GM21423 (cell line): ENCODE measurements around the gene GPR42.
"Not testable (repeated sequence)": the region's sequence is repeated elsewhere in the genome, so short reads cannot be mapped to it uniquely, and the experiment has no call there.

Source experiments
- ATAC-seq: cut with Tn5 transposase; IDR thresholded peaks from one replicate; pipeline ENCODE4 v1.9.1; 2021; ENCODE audit warnings: mild to moderate bottlenecking, moderate library complexity; ENCODE audit not compliant: unreplicated experiment

Gene GPR42

DNA sequence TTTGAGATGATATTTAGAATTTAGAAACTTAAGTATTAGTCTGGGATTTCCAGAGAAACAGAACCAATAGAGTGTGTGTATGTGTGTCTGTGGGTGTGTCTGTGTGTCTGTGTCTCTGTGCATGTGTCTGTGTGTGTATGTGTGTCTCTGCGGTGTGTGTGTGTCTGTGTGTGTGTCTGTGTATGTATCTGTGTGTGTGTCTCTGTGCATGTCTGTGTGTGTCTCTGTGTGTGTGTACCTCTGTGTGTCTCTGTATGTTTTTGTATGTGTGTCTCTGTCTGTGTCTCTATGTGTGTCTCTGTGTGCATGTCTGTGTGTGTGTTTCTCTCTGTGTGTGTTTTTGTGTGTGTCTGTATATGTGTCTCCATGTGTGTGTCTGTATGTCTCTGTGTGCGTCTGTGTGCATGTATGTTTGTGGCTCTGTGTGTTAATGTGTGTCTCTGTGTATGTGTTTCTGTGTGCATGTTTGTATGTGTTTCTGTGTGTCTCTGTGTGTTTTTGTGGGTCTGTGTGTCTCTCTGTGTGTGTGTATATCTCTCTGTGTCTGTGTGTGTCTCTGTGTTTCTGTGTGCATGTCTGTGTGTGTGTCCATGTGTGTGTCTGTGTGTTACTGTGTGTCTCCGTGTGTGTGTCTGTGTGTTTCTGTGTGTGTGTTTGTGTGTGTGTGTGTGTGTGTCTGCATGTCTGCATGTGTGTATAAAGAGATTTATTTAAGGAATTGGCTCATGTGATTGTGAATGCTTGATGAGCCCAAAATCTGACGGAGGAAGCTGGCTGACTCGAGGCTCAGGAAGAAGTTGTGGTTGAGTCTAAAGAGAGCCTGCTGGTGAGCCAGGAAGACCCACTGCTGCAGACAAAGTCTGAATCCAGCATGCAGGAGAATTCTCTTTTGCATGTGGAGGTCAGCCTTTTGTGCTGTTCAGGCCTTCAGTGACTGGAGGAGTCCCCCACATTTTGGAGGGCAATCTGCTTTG is 22.2 kb downstream of the GPR42 start:
- ATAC-seq = no peak

DNA sequence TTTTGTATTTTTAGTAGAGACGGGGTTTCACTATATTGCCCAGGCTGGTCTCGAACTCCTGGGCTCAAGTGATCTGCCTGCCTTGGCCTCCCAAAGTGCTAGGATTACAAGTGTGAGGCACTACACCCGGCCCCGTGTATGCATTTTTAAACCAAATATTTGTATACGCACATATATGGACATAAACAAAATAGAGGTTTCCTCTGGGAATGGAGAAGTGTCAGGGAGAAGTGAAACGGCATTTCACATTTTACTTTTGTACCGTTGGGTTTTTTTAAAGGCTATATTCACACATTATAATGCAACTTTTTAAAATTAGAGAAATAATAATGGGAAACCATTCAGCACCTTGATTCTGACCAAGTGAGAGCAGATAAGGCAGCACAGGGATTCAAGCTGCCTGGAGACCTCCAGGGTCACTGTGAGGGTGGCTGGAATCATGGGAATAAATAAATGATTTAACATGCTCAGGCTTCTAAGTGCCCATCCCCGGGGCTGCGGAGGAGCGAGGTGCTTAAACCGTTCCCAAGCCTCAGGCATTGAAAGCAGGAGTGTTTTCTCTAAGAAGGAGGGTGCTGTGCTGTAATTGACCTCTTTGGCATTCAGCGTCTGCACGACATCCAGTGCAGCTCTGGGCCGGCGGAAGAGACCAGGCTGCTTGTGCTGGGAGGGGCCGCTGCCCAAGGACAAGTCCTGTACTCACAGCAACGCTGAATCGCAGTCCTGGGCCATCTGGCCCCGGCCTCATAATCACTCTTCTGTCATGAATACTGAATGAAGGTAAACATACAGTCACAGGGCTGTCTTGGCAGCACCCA is 24.7 kb downstream of the GPR42 start:
- ATAC-seq = no peak

DNA sequence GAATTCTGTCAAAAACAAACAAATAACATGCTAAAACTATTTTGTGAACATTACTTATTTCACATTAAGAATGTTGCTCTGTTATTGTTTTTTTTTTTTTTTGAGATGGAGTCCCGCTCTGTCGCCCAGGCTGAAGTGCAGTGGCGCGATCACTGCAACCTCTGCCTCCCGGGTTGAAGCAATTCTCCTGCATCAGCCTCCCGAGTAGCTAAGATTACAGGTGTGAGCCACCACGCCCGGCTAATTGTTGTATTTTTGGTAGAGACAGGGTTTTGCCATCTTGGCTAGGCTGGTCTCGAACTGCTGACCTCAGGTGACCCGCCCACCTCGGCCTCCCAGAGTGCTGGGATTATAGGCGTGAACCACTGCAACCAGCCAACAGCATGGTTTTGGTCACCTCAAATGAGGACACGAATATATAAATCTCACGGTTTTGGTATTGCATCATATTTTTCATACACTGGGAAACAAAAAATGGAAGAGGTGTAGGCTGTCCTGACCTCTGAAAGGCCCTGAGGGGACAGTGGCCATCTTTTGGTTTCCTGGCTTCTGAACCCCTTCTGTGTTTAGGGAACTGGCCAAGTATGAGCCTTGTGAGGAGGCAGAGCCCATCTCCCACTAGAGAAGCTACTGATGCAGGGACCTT is 25.5 kb downstream of the GPR42 start:
- ATAC-seq = no peak

DNA sequence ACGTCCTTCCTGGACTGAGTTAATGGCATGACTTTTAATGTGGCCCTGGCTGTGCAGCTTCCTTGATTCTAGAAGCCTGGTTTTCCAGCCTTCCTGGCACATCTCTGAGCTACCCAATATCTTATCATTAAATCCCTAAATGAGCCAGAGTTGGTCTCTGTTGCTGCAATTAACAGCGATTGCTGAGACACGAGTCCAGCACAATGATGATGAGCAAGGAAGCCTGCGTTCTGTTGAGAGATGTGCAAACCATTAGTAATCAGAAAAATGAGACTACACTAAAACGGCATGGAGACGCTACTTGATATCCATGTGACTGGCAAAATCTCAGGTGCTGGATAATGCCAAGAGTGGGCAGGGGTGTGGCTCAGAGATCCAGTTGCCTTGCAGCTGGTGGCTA is 26.2 kb downstream of the GPR42 start:
- no peak for ATAC-seq

DNA sequence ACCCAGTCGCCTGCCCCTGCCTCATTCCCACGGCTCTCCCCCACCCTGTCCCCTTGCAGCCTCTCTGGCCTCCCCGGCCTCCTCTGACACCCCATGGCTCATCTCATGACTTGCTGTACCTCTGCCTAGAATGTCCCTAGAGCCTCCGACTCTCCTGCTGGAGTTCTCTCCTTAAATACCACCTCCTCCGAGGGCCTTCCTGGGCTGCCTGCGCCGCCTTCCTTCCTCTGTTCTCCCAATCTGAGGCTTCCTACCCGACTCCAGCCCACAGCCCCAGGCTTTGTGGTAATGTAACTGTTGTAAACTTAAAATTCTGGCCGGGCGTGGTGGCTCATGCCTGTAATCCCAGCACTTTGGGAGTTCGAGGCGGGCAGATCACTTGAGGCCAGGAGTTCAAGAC is 27.7 kb downstream of the GPR42 start:
- no peak for ATAC-seq

DNA sequence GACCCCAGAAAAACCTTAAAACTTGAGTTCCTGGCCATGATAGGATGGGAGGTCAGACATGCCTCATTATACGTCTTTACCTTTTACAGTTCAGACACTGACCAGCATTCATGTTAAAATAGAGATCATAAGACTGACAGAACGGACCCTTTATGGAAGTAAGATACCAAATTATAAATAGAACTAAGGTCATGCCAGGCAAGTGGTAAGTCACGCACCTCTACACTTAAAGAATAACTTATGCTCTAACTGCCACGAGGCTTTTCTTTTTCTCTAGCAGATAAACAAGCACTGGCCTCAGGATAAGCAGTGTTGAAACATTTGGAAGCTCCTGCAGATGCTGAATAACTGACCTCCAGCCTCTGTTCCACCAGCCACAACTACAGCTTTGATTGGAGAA is 28.4 kb downstream of the GPR42 start:
- ATAC-seq = no peak

DNA sequence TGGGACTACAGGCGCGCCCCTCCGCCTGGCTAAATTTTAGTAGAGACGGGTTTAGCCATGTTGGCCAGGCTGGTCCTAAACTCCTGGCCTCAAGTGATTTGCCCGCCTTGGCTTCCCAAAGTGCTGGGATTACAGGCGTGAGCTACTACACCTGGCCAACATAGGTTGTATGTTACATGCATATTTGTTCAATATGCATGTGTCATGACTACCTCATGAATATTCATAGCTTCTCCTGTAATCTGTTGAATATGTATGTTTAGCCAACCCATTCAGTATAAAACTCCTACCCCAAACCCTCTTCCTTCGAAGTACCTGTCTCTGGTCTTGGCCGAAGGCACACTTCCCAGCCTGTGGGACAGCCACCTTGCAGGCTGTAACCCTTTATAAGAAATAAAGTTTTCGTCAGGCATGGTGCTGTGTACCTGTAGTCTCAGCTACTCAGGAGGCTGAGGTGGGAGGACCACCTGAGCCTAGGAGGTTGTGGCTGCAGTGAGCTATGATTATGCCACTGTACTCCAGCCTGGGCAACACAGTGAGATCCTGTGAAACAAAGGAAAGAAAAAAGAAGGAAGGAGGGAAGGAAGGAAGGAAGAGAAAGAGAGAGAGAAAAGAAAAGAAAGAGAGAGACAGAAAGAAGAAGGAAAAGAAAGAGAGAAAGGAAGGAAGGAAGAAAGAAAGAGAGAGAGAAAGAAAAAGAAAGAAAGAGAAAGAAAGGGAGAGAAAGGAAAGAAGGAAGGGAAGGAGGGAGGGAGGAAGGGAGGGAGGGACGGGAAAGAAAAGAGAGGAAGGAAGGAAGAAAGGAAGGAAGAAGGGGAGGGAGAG is 29.3 kb downstream of the GPR42 start:
- ATAC-seq = no peak

DNA sequence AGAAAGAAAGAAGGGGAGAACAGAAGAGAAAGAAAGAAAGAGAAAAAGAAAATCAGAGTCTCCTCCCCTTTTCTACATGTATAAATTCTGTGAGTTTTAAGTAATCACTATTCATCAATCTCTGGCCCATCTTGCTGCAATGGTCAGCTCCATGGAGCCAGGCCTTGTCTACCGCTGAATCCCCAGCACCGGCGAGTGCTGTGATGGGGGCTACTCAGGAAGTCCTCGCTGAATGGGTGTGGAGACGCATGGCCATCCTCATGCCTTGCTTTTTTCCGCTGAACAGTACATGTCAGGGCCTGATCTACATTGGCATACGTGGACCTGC is 29.9 kb downstream of the GPR42 start:
- no peak for ATAC-seq

DNA sequence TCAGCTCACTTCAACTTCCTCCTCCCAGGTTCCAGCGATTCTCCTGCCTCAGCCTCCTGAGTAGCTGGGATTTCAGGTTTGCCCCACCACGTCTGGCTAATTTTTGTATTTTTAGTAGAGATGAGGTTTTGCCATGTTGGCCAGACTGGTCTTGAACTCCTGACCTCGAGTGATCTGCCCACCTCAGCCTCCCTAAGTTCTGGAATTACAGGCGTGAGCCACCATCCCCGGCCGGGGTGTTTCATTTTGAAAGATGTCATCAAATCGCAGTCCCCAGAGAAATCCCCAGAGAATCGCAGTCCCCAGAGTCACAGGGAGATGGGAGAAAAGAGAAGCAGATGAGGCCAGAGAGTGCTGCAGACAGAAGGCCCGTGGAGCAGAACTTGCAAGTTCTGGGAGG is 30.5 kb downstream of the GPR42 start:
- not testable (repeated sequence) for ATAC-seq

DNA sequence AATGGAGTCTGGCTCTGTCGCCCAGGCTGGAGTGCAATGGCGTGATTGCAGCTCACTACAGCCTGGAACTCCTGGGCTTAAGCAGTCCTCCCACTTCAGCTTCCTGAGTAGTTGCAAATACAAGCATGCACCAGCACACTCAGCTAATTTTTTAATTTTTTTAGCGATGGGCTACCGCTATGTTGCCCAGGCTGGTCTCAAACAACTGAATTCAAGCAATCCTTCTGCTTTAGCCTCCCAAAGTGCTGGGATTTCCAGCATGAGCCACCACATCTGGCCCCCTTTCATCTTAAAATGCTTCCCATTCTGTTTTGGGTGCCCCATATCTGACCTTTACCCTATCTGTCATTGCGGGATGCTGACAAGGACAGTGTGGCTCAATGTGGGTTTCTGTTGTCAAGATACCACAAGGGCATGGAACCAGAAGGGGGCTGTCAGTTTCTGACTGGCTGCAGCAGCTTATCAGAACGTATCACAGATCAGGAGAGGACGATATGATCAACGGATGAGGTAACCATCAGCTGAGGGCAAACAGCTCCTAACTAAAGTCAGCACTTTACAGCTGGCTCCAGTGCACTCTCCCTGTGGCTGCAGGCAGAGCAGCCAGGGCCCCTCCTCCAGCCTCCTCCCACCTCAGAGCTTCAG is 32.4 kb downstream of the GPR42 start:
- ATAC-seq = no peak

DNA sequence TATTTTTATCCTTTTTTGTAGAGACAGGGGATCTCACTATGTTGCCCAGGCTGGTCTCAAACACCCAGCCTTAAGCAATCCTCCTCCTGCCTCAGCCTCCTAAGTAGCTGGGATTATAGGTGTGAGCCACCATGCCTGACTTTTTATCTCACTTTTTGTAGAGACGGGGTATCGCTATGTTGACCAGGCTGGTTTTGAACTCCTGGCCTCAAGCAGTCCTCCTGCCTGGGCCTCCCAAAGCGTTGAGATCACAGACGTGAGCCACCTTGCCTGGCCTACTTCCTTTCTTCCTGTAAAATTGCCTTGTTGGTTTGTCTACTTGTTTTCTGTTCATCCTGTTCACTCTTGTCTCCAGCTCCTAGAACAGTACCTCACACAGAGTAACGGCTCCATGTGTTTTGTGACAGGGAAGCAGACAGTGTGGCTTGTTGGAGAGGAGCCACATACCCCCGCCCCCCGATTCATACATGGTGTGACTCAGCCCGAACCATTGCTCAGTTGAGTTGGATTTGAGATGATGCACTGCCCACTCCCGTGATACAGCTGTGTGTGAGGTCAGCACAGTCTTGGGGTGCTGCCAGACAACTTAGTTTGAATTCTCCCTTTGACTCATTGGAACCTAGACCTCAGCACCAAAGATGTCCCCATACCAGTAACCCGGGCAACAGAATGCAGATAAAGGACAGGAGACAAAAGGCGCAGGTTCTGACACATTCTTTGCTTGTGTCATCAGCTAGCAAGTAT is 34.2 kb downstream of the GPR42 start:
- ATAC-seq = no peak

DNA sequence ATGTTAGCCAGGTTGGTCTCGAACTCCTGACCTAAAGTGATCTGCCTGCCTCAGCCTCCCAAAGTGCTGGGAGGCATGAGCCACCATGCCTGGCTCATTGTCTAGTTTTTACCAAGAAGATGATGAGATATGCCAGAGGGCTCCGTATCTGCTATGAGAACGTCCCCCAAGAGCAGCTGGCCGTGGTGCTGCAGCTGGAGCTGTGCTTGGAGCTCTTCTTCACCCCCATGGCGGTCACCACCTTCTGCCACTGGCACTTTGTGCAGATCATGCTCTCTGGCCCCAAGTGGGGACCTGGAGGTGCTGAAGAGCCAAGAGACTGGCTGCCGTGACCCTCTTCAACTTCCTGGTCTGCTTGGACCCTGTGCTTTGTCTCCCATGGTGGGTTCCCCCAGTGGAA is 36.8 kb downstream of the GPR42 start:
- ATAC-seq = no peak

DNA sequence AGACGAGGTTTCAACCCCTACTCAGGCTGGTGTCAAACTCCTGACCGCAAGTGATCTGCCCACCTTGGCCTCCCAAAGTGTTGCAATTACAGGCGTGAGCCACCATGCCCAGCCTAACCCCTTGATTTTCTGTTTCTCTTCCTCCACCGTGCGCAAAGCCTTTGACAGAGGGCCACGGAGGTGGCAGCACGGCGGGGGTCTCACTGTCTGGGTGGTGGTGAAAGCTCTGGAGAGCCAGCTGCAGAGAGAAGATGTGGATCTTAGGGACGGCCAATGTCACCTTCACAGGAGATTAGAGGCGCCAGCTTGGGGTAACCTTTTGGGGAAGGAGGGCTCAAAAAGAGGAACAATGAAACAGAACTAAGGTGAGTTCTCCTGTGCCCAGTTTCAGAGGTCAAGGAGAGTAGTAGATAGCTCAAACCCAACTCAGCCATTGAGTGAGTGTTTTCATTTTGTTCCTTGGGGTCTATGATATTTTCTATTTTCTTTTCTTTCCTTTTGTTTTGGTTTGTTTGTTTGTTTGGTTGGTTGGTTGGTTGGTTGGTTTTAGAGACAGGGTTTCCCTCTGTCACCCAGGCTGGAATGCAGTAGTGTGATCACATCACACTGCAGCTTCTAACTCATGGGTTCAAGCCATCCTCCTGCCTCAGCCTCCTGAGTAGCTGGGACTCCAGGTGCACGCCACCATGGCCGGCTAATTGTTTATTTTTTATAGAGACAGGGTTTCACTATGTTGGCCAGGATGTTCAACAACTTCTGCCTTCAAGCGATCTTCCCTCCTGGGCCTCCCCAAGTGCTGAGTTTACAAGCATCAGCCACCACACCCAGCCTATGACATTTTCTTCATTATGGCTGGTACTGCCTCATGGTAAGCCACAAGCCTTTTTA is 37.7 kb downstream of the GPR42 start:
- peak; percentile 53 for ATAC-seq

DNA sequence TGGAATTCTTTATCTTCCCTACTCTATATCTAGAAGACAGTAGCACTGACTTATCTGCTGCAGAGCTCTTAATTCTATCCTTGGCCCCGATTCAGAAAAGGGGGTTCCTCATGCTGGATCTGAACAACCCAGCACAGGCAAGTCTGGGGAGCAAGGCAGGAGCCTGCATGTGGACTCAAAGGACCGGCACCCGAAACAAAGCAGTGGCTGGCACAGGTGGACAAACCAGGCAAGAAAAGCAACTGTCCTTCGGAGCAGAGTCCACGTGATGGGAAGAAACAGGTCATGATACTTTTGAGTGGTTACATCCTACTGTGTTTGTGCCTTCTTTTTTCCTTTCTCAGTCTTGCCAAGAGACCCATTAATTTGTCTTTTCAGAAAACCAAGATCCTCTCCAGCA is 38.3 kb downstream of the GPR42 start:
- ATAC-seq = no peak

DNA sequence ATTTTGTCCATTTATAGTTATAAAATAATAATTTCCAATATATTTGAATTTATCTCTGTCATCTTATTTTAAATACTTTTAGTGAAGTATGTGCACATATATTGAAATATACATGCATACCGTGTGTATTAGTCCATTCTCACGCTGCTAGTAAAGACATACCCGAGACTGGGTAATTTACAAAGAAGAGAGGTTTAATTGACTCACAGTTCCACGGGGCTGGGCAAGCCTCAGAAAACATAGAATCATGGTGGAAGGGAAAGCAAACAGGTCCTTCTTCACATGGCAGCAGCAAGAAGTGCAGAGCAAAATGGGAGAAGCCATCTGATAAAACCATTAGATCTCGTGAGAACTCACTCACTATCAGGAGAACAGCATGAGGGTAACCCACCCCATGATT is 39.6 kb downstream of the GPR42 start:
- no peak for ATAC-seq

DNA sequence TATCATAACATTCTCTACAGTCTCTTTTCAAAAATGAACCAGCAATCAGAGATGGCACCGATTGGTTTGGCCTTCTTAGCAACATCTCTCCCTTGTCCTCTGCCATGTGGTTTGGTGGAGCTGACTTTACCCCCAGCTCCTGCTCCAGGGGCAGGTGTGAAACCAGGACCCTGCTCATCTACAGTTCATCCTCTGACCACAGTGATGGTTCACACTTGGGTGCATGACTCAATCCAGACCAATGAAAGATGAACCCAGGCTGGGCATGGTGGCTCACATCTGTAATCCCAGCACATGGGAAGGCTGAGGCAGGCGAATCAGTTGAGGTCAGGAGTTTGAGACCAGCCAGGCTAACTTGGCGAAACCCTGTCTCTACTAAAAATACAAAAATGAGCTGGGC is 43.6 kb downstream of the GPR42 start:
- no peak for ATAC-seq

DNA sequence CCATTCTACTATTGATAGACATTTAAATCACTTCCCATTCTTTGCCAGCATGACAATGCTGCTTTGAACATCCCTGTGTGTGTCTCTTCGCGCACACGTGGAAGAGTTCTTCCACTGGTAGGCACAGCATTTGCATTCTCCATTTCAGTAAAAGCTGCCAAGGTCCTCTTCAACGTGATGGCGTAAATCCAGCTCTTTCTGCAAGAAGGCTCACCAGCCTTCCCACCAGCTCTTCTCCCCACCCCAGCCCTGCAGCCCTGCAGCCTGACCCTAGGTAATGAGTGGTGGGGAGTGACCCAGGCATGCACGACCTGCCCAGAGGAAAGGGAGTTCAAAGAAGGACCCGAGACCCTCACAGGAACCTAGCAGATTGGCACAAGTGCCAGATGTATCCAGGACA is 45.5 kb downstream of the GPR42 start:
- ATAC-seq = no peak

DNA sequence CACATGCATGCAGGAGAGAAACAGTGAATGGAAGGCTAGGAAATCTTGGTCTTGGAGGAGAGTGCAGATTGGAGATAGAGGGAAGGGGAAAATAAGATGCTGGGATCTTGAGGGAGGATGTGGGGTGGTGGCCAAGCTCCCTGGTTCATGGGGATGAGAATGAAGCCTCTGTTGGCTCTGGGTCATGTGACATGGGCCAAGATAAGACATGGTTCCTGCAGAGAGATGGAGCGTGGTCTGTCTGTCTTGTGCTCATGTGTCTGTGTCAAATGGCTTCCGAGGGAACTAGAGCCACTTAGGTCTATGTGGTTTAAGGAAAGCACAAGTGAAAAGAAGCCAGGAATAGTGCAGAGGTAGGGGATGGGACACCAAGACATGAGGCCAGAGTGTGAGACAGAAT is 46.4 kb downstream of the GPR42 start:
- no peak for ATAC-seq
